ENCODE measurements around the gene CEP43.

Gene CEP43

GRCh38 chr6:166957087-166957804 lies 42.0 kb upstream of the CEP43 start:
- Histone ChIP-seq H3K9me3 (ENCODE audit: control insufficient read depth, insufficient read depth, low read length) (no peaks in the 10 kb centered on the region), H3K9ac (ENCODE audit: low read depth, low read length) (peak overlapping the region; percentile 92), H3K36me3 (ENCODE audit: insufficient read depth, low read length) (no peaks in the 10 kb centered on the region), H3K4me1 (ENCODE audit: insufficient read depth, low read length) (no peaks in the 10 kb centered on the region)

GRCh38 chr6:166957805-166958076 lies 41.5 kb upstream of the CEP43 start:
- no peak overlapping the region; the same call in 1 of the 2 replicates for H3K9ac ChIP-seq (ENCODE audit: low read depth, low read length)
- H3K9me3 ChIP-seq (ENCODE audit: control insufficient read depth, insufficient read depth, low read length), result no peaks in the 10 kb centered on the region
- no peaks in the 10 kb centered on the region for H3K36me3 ChIP-seq (ENCODE audit: insufficient read depth, low read length)
- no peaks in the 10 kb centered on the region for H3K4me1 ChIP-seq (ENCODE audit: insufficient read depth, low read length)

- Histone ChIP-seq H3K4me1 (ENCODE audit: insufficient read depth, low read length) (no peaks in the 10 kb centered on the region), H3K36me3 (ENCODE audit: insufficient read depth, low read length) (no peaks in the 10 kb centered on the region), H3K9me3 (ENCODE audit: control insufficient read depth, insufficient read depth, low read length) (0 out of 2 replicates have a peak, but pooled peaks cover 3% of the 10 kb centered on the region), H3K9ac (ENCODE audit: low read depth, low read length) (no peak overlapping the region)
Measured at GRCh38 chr6:166958926-166959861, 40.0 kb upstream of the CEP43 start.

- Histone ChIP-seq H3K9ac (ENCODE audit: low read depth, low read length) (no peak overlapping the region), H3K4me1 (ENCODE audit: insufficient read depth, low read length) (no peaks in the 10 kb centered on the region), H3K36me3 (ENCODE audit: insufficient read depth, low read length) (no peaks in the 10 kb centered on the region), H3K9me3 (ENCODE audit: control insufficient read depth, insufficient read depth, low read length) (0 out of 2 replicates have a peak, but pooled peaks cover 3% of the 10 kb centered on the region)
Measured at GRCh38 chr6:166959911-166960608, 39.1 kb upstream of the CEP43 start.

GRCh38 chr6:166960609-166960978 lies 38.6 kb upstream of the CEP43 start:
- no peak overlapping the region for H3K9ac ChIP-seq (ENCODE audit: low read depth, low read length)
- H3K9me3 ChIP-seq (ENCODE audit: control insufficient read depth, insufficient read depth, low read length), result 0 out of 2 replicates have a peak, but pooled peaks cover 3% of the 10 kb centered on the region
- no peaks in the 10 kb centered on the region for H3K4me1 ChIP-seq (ENCODE audit: insufficient read depth, low read length)
- no peaks in the 10 kb centered on the region for H3K36me3 ChIP-seq (ENCODE audit: insufficient read depth, low read length)

GRCh38 chr6:166966268-166966667 lies 32.9 kb upstream of the CEP43 start:
- Histone ChIP-seq H3K36me3 (ENCODE audit: insufficient read depth, low read length) (peaks cover 2% of the 10 kb centered on the region; the same call in 1 of the 2 replicates), H3K4me1 (ENCODE audit: insufficient read depth, low read length) (no peaks in the 10 kb centered on the region), H3K9ac (ENCODE audit: low read depth, low read length) (no peak overlapping the region), H3K9me3 (ENCODE audit: control insufficient read depth, insufficient read depth, low read length) (peaks cover 21% of the 10 kb centered on the region)

- Histone ChIP-seq H3K4me1 (ENCODE audit: insufficient read depth, low read length) (no peaks in the 10 kb centered on the region), H3K9me3 (ENCODE audit: control insufficient read depth, insufficient read depth, low read length) (peaks cover 18% of the 10 kb centered on the region), H3K9ac (ENCODE audit: low read depth, low read length) (no peak overlapping the region), H3K36me3 (ENCODE audit: insufficient read depth, low read length) (peaks cover 10% of the 10 kb centered on the region)
Measured at GRCh38 chr6:166969390-166970002, 29.7 kb upstream of the CEP43 start.

- Histone ChIP-seq H3K36me3 (ENCODE audit: insufficient read depth, low read length) (peaks cover 10% of the 10 kb centered on the region), H3K4me1 (ENCODE audit: insufficient read depth, low read length) (no peaks in the 10 kb centered on the region), H3K9me3 (ENCODE audit: control insufficient read depth, insufficient read depth, low read length) (peaks cover 18% of the 10 kb centered on the region), H3K9ac (ENCODE audit: low read depth, low read length) (no peak overlapping the region)
Measured at GRCh38 chr6:166970091-166970490, 29.1 kb upstream of the CEP43 start.

- H3K9ac ChIP-seq (ENCODE audit: low read depth, low read length), result no peak overlapping the region
- H3K4me1 ChIP-seq (ENCODE audit: insufficient read depth, low read length), result no peaks in the 10 kb centered on the region
Measured at GRCh38 chr6:166970776-166971175, 28.4 kb upstream of the CEP43 start.

GRCh38 chr6:166971271-166971670 lies 27.9 kb upstream of the CEP43 start:
- Histone ChIP-seq H3K9ac (ENCODE audit: low read depth, low read length) (no peak overlapping the region), H3K4me1 (ENCODE audit: insufficient read depth, low read length) (no peaks in the 10 kb centered on the region), H3K9me3 (ENCODE audit: control insufficient read depth, insufficient read depth, low read length) (peaks cover 16% of the 10 kb centered on the region), H3K36me3 (ENCODE audit: insufficient read depth, low read length) (peaks cover 10% of the 10 kb centered on the region)

More at GRCh38 chr6:166970776-166971175, 28.4 kb upstream of the CEP43 start:
- Histone ChIP-seq H3K36me3 (ENCODE audit: insufficient read depth, low read length) (peaks cover 10% of the 10 kb centered on the region), H3K9me3 (ENCODE audit: control insufficient read depth, insufficient read depth, low read length) (peaks cover 18% of the 10 kb centered on the region)

GRCh38 chr6:166972101-166972500 lies 27.1 kb upstream of the CEP43 start:
- no peaks in the 10 kb centered on the region for H3K4me1 ChIP-seq (ENCODE audit: insufficient read depth, low read length)
- H3K36me3 ChIP-seq (ENCODE audit: insufficient read depth, low read length), result peaks cover 10% of the 10 kb centered on the region
- H3K9ac ChIP-seq (ENCODE audit: low read depth, low read length), result no peak overlapping the region
- H3K9me3 ChIP-seq (ENCODE audit: control insufficient read depth, insufficient read depth, low read length), result peaks cover 12% of the 10 kb centered on the region

- Histone ChIP-seq H3K36me3 (ENCODE audit: insufficient read depth, low read length) (peaks cover 5% of the 10 kb centered on the region), H3K4me1 (ENCODE audit: insufficient read depth, low read length) (no peaks in the 10 kb centered on the region), H3K9me3 (ENCODE audit: control insufficient read depth, insufficient read depth, low read length) (no peaks in the 10 kb centered on the region), H3K9ac (ENCODE audit: low read depth, low read length) (no peak overlapping the region)
Measured at GRCh38 chr6:166976636-166977035, 22.6 kb upstream of the CEP43 start.

GRCh38 chr6:166977621-166978525 lies 21.3 kb upstream of the CEP43 start:
- Histone ChIP-seq H3K36me3 (ENCODE audit: insufficient read depth, low read length) (peaks cover 4% of the 10 kb centered on the region), H3K4me1 (ENCODE audit: insufficient read depth, low read length) (no peaks in the 10 kb centered on the region), H3K9me3 (ENCODE audit: control insufficient read depth, insufficient read depth, low read length) (no peaks in the 10 kb centered on the region), H3K9ac (ENCODE audit: low read depth, low read length) (no peak overlapping the region)
